GM23338 (cell line): ENCODE results near the gene SLC18A2.

Experiments
- POLR2AphosphoS5 ChIP-seq: IDR thresholded peaks from 2 replicates; pipeline ENCODE4 v1.6.1; 2016; ENCODE audit warnings: antibody characterized with exemption, low read depth
- REST ChIP-seq: IDR thresholded peaks from one replicate; pipeline ENCODE4 v1.6.1; 2018; ENCODE audit warnings: antibody characterized with exemption; ENCODE audit not compliant: unreplicated experiment
- ZNF331 ChIP-seq: fragments of 250-450 bp; sonication (Bioruptor Pico); IDR thresholded peaks from 2 replicates; pipeline ENCODE4 v1.5.0; 2020; ENCODE audit warnings: low read depth, mild to moderate bottlenecking, moderate library complexity
- TF ChIP-seq, protein P1 (sequence below), 2 experiments: fragments of 200-600 bp in 1 of 2; sonication (generic) in 1 of 2; conservative IDR thresholded peaks; 2 replicates each; pipeline versions ENCODE4 v1.5.1 to v1.6.1; 2016 to 2017; ENCODE audit warnings: antibody characterized with exemption in 2 of 2, low read depth in 2 of 2, mild to moderate bottlenecking in 2 of 2, moderate library complexity in 1 of 2

GRCh38 chr10:117311261-117311660, 70.3 kb downstream of the SLC18A2 start:
- no peak for TF ChIP-seq REST
- TF ChIP-seq ZNF331 (CRISPR knock-in tag), result no peak
- no peak for TF ChIP-seq POLR2AphosphoS5
- TF ChIP-seq, protein P1, sequence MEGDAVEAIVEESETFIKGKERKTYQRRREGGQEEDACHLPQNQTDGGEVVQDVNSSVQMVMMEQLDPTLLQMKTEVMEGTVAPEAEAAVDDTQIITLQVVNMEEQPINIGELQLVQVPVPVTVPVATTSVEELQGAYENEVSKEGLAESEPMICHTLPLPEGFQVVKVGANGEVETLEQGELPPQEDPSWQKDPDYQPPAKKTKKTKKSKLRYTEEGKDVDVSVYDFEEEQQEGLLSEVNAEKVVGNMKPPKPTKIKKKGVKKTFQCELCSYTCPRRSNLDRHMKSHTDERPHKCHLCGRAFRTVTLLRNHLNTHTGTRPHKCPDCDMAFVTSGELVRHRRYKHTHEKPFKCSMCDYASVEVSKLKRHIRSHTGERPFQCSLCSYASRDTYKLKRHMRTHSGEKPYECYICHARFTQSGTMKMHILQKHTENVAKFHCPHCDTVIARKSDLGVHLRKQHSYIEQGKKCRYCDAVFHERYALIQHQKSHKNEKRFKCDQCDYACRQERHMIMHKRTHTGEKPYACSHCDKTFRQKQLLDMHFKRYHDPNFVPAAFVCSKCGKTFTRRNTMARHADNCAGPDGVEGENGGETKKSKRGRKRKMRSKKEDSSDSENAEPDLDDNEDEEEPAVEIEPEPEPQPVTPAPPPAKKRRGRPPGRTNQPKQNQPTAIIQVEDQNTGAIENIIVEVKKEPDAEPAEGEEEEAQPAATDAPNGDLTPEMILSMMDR (conservative IDR thresholded peaks at IDR 0.05; ENCODE audit: low read depth in 2 of 2), result no peak
